ENCODE data around the gene FZD1.

DNA sequence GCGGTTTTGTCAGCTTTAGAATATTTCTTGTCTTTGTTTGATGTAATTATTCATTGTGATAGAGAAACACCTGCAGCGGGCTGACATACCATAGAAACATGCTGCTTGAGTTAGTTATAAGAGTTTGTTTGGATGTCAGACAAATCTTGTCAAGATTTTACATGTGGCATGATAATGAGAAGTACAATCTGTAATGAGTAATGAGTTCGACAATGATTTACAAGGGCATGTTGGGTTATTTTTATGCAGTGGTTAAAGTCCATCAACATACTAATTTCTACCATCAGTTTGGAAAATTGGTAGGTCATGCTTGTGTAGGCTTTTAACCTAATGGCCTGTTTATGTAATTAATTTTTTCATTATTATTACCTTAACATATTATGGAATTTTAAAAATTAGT lies 31.3 kb downstream of the FZD1 start:
- TF ChIP-seq CTCF (IDR thresholded peaks at IDR 0.05) (no peak), POLR2A (IDR thresholded peaks at IDR 0.05) (no peak)
